Renal cortex interstitium (tissue), 11 donors: Measurements from ENCODE around the gene INPP5A. TPM values are rescaled to one million over a fixed set of nuclear protein-coding genes. Genes with fewer than 3 reads are reported as not detected.
"Not testable (repeated sequence)": the region's sequence is repeated elsewhere in the genome, so short reads cannot be mapped to it uniquely, and the experiment has no call there.

Experiments
- DNase-seq, 11 donors: peaks; one replicate each; pipeline ENCODE4 v3.0.0-alpha.2; 2013; ENCODE audit warnings: low read depth in 9 of 11, low spot score in 4 of 11; ENCODE audit errors: extremely low read depth in 1 of 11
- polyA plus RNA-seq, 3 donors: library from polyadenylated mRNA; unstranded; fragments of 120-200 nt; gene quantifications; one replicate each; pipeline ENCODE4 v1.2.1, GENCODE V29; 2013; ENCODE audit not compliant: insufficient read length in 3 of 3

INPP5A gene
- polyA plus RNA-seq, 3 donors, result 30.7 to 33.1 (median 31.3) TPM

GRCh38 chr10:132726194-132726593 is 188.6 kb downstream of the INPP5A start:
- DNase-seq, result no peak

- no peak for DNase-seq
Observed at GRCh38 chr10:132726951-132727350, 189.4 kb downstream of the INPP5A start.

GRCh38 chr10:132727411-132727810 is 189.8 kb downstream of the INPP5A start:
- no peak for DNase-seq

DNA sequence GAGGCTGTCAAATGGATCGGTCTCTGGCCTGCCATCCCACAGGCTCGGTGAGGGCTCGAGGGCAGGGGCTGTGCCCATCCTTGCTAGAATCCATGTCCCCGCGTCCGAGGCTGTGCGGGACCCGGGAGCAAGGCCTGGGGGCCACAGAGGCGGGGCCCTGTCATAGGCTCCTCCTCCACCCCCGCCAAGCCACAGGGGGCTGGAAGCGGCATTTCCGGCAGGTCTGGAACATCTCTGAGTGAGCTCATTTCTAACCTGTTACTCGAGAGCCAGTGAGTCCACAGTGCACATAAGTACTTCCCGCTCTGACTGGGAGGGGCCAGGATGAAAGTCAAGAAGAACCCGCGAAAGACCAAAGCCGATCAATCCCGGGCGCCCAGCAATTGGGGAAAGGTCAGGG is 190.7 kb downstream of the INPP5A start:
- DNase-seq, result no peak

DNA sequence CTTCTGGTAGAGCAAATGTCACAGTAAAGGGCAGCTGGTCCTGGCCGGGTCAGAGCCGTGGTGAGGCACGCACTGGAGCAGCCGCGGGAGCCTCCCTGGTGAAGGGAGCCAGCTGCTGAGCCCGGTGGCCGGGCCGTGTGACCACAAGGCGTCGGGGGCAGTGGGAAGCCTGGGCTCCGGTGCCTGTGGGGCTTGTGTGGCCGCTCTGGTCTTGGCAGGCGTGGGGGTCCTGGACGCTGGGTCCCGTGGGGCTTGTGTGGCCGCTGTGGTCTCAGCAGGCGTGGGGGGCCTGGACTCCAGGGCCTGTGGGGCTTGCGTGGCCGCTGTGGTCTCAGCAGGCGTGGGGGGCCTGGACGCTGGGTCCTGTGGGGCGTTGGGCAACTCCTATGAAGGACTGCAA is 191.2 kb downstream of the INPP5A start:
- no peak for DNase-seq

GRCh38 chr10:132729810-132730572 is 192.4 kb downstream of the INPP5A start:
- no peak for DNase-seq

DNA sequence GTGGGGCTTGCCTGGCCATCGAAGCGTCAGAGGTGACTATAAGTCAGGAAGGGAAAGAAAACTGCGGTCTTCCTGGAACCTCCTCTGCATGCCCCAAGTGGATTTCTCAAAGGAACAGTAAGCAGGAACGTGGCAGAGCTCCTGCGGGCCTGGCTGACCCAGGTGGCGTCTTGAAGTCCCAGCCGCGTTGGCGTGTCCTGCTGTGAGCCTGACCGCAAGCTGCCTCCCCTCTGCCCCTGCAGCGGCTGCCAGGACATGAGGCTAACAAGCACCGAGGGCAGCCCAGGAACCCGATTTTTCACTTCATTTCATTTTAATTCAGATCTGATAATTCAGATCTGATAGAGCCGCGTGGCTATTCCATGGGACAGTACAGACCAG is 193.0 kb downstream of the INPP5A start:
- no peak for DNase-seq

- no peak for DNase-seq
Observed at GRCh38 chr10:132732518-132732917, 194.9 kb downstream of the INPP5A start.

- no peak for DNase-seq
Observed at GRCh38 chr10:132733926-132734325, 196.3 kb downstream of the INPP5A start.

DNA sequence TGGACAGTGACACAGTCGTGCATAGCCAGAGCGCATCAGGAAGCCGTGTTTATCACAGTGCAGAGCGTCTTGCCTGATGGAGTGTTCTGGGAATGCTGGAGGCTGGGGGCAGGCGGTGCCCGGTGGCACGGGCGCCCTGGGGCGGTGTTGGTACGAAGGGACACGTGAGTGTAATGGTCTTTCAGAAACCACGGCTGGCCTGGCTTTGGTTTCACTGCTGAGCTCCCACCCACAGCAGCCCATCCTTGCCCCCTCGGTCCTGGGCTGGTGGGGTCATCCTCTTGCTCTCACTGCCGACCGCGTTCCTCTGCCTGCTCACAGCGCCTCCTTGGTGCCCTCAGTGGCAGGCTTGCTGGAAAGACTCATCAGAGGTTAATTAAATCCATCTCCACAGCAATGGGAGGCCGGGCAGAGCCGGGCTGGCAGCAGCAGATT is 197.8 kb downstream of the INPP5A start:
- DNase-seq, result no peak

- DNase-seq, result no peak
Observed at GRCh38 chr10:132735923-132736391, 198.4 kb downstream of the INPP5A start.

- no peak for DNase-seq
Observed at GRCh38 chr10:132737390-132738048, 199.9 kb downstream of the INPP5A start.

DNA sequence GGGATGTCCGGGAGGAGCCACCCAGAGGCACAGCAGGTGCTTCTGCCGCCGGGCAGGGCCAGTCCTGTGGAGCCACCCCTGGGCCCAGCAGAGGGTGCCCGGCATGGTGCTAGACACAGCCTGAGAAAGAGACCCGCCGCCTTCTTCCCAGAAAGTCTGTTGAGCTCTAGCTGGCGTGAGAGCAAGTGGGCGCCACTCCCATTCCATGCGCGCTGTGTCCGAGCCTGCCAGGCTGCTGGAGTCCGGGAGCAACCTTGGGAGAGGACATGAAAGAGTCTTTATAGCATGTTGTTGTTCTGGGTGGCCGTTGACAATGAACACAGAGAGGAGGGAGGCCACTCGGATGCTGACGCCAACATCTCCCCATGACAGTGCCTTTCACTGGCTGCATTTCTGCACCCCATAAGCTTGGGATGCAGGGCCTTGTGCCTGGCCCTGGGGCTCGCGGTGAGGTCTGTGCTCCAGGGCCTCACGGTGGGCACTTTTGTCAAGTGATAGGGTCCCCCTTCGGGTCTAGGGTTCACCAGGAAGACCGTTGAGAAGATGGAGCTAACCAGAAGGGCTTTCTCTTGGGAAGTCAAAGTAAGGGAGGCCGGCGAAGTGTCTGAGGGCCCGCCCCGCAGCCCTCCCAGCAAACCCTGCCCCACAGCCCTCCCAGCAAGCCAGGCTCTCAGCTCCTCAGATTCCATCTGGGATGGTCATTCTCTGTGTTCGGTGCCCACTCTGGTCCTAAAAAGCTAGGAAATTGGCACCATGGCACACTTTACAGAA is 201.1 kb downstream of the INPP5A start:
- no peak for DNase-seq

- DNase-seq, result no peak
Observed at GRCh38 chr10:132739225-132739613, 201.6 kb downstream of the INPP5A start.

GRCh38 chr10:132740588-132740987 is 203.0 kb downstream of the INPP5A start:
- DNase-seq, result no peak

DNA sequence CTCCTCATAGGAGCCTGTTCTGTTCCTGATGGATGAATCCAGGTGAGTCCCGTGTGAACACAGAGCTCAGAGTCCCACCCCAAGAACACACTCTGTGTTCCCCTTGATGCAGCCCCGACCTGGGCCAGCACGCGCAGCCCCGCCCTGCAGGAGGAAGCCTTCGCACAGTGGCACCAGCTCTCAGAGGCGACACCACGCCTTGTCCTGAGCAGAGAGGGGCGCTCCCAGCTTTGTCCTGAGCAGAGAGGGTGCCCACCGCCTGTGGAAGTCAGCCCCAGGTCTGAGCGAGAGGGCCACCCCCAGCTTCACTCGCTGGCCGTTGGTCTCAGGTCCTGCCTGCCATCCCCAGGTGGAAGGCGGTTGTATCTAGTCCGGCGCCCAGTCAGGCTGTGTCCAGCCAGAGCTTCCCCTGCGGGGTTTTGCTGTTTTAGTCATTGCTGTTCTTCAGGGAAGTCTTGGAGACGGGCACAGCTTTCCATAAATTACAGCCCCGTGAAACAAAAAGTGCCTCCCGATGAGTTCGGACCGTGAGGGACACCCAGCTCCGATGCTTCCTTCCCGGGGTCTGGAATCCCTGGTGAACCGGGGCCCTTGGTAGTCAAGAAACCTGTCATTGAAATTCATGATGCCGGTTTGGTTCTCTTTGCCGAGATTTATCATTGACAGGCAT is 204.7 kb downstream of the INPP5A start:
- DNase-seq, result no peak

GRCh38 chr10:132742837-132743194 is 205.2 kb downstream of the INPP5A start:
- DNase-seq, result no peak

DNA sequence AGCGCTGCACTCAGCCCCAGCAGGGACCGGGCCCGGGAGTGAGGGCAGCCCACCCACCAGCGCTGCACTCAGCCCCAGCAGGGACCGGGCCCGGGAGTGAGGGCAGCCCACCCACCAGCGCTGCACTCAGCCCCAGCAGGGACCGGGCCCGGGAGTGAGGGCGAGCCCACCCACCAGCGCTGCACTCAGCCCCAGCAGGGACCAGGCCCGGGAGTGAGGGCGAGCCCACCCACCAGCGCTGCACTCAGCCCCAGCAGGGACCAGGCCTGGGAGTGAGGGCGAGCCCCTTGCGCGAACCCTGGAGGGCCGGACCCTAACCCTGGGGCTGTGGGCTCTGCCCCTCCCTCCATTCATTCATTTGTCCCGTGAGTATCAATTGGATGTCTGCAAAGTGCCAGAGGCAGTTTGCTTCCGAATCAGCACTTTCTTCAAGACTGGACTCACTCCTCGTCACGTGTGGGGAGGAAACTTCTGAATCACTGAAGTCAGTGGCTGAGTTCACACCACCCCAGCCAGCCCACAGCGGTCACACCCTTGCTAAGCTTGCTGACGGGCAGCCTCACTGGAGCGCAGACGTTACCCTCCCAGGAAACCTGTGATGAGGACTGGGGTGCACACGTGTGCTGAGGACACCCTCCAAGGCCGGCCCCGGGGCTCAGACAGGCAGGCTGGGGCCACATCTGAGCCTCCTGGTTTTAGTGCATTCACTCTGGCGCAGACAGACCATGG is 205.8 kb downstream of the INPP5A start:
- DNase-seq, result not testable (repeated sequence)
